Esophagus muscularis mucosa (tissue), 4 donors: ENCODE data around the gene CD59. TPM values are rescaled to one million over a fixed set of nuclear protein-coding genes. Genes with fewer than 3 reads are reported as not detected.

Experiments
- DNase-seq: peaks from one replicate; pipeline ENCODE4 v3.0.0-alpha.2; 2017; ENCODE audit errors: extremely low spot score
- H3K27ac ChIP-seq, 4 donors: fragments of 200-600 bp; sonication (generic); replicated peaks in 1 of 4; 1 replicate in 3 of 4; 2 replicates in 1 of 4; pipeline ENCODE4 v1.5.1; 2016 to 2019; ENCODE audit warnings: mild to moderate bottlenecking in 1 of 4
- H3K27me3 ChIP-seq, 4 donors: fragments of 200-600 bp; sonication (generic); one replicate each; pipeline versions ENCODE4 v1.5.1 to v1.6.0; 2016 to 2019
- H3K36me3 ChIP-seq, 4 donors: fragments of 200-600 bp; sonication (generic); one replicate each; pipeline ENCODE4 v1.5.1; 2016 to 2019
- H3K4me1 ChIP-seq, 4 donors: fragments of 200-600 bp; sonication (generic); one replicate each; pipeline ENCODE4 v1.5.1; 2016 to 2019
- H3K4me3 ChIP-seq, 4 donors: fragments of 200-600 bp; sonication (generic); 1 replicate in 2 of 4; 2 replicates in 2 of 4; pipeline ENCODE4 v1.5.1; 2016 to 2019; ENCODE audit warnings: mild to moderate bottlenecking in 4 of 4, moderate library complexity in 1 of 4
- H3K9me3 ChIP-seq, 4 donors: fragments of 200-600 bp; sonication (generic); 1 replicate in 3 of 4; 2 replicates in 1 of 4; pipeline ENCODE4 v1.5.1; 2016 to 2019
- EP300 ChIP-seq: sonication (generic); formaldehyde crosslinking; IDR thresholded peaks from one replicate; pipeline ENCODE4 v1.6.1; 2017; ENCODE audit warnings: antibody characterized with exemption
- POLR2A ChIP-seq: fragments of 450-650 bp; IDR thresholded peaks from one replicate; pipeline ENCODE4 v1.6.1; 2017; ENCODE audit warnings: antibody characterized with exemption, moderate library complexity, mild to moderate bottlenecking, low read depth
- POLR2AphosphoS5 ChIP-seq, 2 donors: sonication (generic); formaldehyde crosslinking; IDR thresholded peaks; one replicate each; pipeline ENCODE4 v1.6.1; 2017; ENCODE audit warnings: antibody characterized with exemption in 2 of 2
- WGBS: methylation state at CpG from one replicate; pipeline ENCODE4 v1.1.5; 2018; 5-methylcytosine and 5-hydroxymethylcytosine counted together
- intact Hi-C: fragments of 100-400 bp; cut with DNase I; formaldehyde crosslinking; loops from one replicate; pipeline ENCODE4 v1.15.1; 2023
- total RNA-seq, 4 donors: library from RNA; depleted of rRNA; stranded (reverse); fragments of >200 nt; gene quantifications; one replicate each; pipeline versions ENCODE4 v1.1.0 to v1.2.1, GENCODE V29; 2016
- TF ChIP-seq, protein P1 (sequence below), 3 experiments: fragments of 200-600 bp in 2 of 3; fragments of 450-650 bp in 1 of 3; sonication (generic) in 2 of 3; IDR thresholded peaks; one replicate each; pipeline ENCODE4 v1.5.1; 2017 to 2019; ENCODE audit warnings: antibody characterized with exemption in 3 of 3, mild to moderate bottlenecking in 2 of 3, moderate library complexity in 1 of 3

Gene CD59
- total RNA-seq, 4 donors from 2014 or later: 135 to 528 (median 378) TPM

DNA sequence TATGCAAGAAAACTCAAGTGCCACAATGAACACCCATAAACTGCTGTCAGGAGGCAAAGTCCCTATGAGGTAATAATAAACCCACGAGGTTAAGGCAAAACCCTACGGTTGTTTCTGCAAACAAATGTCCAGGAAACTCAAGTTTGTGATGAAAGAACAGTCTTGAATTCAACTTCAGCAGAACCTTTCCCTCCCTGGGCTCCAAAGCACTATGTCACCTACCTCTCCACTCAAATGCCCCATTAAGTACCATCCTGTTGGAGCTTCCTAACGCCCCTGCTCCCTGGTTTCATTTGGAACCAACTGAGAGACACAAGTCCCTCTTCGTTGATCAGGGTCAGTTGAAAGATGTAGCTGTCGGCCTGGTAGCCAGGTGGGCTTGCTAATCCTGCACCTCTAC is 33.0 kb downstream of the CD59 start:
- Histone ChIP-seq H3K27ac (peak overlapping the region; percentile 67 to 79 (median 79)), H3K9me3 (no peaks in the 10 kb centered on the region), H3K4me3 (no peak overlapping the region), H3K27me3 (no peaks in the 10 kb centered on the region), H3K36me3 (peaks cover 7 to 35% (median 21%) of the 10 kb centered on the region in 4 donors), H3K4me1 (peaks cover 71 to 78% (median 75%) of the 10 kb centered on the region in 4 donors)
- TF ChIP-seq POLR2AphosphoS5 (IDR thresholded peaks at IDR 0.05): no peak
- TF ChIP-seq POLR2A: no peak
- TF ChIP-seq, protein P1, sequence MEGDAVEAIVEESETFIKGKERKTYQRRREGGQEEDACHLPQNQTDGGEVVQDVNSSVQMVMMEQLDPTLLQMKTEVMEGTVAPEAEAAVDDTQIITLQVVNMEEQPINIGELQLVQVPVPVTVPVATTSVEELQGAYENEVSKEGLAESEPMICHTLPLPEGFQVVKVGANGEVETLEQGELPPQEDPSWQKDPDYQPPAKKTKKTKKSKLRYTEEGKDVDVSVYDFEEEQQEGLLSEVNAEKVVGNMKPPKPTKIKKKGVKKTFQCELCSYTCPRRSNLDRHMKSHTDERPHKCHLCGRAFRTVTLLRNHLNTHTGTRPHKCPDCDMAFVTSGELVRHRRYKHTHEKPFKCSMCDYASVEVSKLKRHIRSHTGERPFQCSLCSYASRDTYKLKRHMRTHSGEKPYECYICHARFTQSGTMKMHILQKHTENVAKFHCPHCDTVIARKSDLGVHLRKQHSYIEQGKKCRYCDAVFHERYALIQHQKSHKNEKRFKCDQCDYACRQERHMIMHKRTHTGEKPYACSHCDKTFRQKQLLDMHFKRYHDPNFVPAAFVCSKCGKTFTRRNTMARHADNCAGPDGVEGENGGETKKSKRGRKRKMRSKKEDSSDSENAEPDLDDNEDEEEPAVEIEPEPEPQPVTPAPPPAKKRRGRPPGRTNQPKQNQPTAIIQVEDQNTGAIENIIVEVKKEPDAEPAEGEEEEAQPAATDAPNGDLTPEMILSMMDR (IDR thresholded peaks at IDR 0.05): no peak
- no peak for TF ChIP-seq EP300
- WGBS: 88% methylated on average over 5 of the region's 5 CpGs
- no peak for DNase-seq
- intact Hi-C loops: no loop called here

DNA sequence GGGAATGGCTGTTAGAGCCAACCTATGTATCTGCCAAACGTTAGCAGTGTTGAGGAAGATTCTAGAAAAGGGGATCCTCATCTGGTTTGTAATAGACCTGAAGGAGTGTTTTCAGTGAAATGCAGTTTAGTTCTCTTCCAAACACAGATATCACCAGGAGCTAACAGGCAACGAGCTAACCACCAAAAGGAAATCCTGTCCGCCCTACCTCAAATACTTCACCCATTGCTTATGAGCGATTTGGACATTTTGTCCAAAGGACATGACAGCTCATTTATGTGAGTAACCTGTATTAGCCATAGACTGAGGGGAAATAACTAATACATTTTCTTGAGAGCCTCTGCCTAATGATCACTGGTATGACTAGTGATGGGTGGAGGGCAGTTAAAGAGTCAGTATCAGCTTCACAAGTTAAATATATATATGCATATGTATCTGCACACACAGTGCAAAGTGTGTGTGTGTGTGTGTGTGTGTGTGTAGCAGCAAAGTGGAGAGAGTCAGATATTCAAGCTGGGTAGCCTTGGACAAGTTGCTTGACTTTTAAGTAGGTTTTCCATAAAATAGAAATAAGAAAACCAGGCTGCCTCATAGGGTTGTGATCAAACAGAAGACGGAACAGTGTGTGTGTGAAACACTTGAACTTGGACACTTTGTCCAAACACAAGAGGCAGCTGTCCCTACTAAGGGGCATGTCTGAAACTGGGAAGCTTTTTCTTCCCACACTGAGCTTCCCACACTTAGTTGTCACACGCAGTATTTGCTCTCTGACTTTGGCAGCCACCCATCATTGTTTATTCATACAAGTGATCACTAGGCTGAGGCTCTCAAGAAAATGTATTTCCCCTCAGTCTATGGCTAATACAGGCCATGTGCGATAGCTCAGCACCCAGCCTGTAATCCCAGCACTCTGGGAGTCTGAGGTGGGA is 34.7 kb downstream of the CD59 start:
- no peaks in the 10 kb centered on the region for H3K9me3 ChIP-seq
- WGBS: 30% methylated on average over 7 of the region's 7 CpGs
- peak overlapping the region; percentile 61 to 67 (median 62) for H3K4me3 ChIP-seq
- peak overlapping the region; percentile 67 to 79 (median 79) for H3K27ac ChIP-seq
- intact Hi-C loops: no loop called here
- TF ChIP-seq, protein P1 (IDR thresholded peaks at IDR 0.05): no peak
- TF ChIP-seq POLR2A: no peak
- peak; percentile 24 for TF ChIP-seq EP300
- peak; percentile 53 to 61 for TF ChIP-seq POLR2AphosphoS5 (IDR thresholded peaks at IDR 0.05)
- H3K27me3 ChIP-seq: no peaks in the 10 kb centered on the region
- peaks cover 58 to 68% (median 63%) of the 10 kb centered on the region in 4 donors for H3K4me1 ChIP-seq
- peaks cover 6 to 20% (median 13%) of the 10 kb centered on the region in 4 donors for H3K36me3 ChIP-seq
- no peak for DNase-seq

DNA sequence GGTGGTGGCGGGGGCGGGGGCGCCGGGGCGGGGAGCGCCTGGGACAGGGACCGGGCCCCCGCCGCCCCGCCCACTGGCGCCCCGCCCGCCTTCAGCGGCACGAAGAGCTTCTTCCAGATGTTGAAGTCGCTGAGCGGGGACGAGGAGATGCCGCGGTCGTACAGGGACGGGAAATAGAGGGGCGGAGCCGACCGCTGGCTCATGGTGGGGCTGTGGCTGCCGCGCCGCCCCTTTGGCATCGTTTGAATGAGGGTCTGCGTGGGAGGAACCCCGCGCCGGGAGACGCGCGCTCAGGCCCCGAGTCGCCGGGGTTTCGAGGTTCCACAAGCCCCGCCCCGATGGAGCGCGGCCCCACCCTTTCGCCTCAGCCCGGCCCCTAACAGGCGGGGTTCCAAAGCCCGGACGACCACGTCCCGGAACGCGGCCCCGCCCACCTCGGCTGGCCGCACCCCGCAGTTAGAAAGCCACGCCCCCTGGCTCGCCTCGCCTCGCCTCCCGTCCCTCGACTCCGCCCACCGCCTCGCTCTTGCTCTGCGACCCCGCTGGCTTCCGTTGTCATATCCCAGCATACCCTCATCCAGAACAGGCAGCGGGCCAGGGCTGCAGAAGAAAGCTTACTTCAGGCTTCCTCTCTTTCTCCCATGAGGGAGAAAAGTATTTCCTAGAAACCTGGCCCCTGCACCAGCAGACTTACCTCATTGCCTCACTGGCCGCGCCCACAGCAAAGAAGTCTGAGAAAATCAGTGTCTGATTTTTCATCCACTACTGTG is 35.5 kb downstream of the CD59 start, which contains the start of gene C11orf91:
Gene C11orf91, minus strand, starts transcription at position 325 of the 770 bp plus-strand sequence. Its CDS starts 86 bp downstream, at position 239.
- H3K4me3 ChIP-seq: peak within 1 kb of the TSS; percentile 61 to 67 (median 62)
- H3K27me3 ChIP-seq: no peaks in the 10 kb centered on the region
- peaks cover 55 to 62% (median 57%) of the 10 kb centered on the region in 4 donors for H3K4me1 ChIP-seq
- WGBS: 1% methylated on average over 34 of the region's 72 CpGs
- H3K27ac ChIP-seq: peak within 1 kb of the TSS; percentile 67 to 79 (median 79)
- H3K36me3 ChIP-seq: peaks cover 6 to 15% (median 10%) of the 10 kb centered on the region in 4 donors
- DNase-seq: peak; percentile 98
- TF ChIP-seq, protein P1 (IDR thresholded peaks at IDR 0.05): no peak
- peak; percentile 87 to 90 for TF ChIP-seq POLR2AphosphoS5 (IDR thresholded peaks at IDR 0.05)
- H3K9me3 ChIP-seq: no peaks in the 10 kb centered on the region
- intact Hi-C loops: no loop called here

DNA sequence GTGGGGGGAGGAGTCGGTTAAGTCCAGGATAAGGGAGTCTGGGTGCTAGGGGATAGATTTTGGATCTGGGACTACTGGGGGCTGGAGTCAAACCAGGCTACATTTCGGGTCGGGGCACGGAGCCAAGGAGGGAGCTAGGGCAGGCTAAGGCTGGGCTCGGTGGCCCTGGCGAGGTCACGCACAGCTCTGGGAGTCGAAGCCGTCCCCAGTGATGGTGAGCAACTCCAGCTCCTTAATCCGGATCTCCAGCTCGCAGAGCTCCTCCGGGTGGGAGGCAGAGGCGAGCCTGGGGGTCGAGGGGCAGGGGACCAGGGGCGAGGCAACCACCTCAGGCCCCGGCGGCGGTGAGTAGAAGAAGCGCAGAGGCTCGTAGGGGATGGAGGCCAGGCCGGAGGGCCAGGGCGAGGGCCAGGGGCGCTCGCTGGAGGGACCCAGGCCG is 36.1 kb downstream of the CD59 start:
- TF ChIP-seq POLR2AphosphoS5 (IDR thresholded peaks at IDR 0.05) (no peak), POLR2A (no peak), EP300 (no peak)
- TF ChIP-seq, protein P1 (IDR thresholded peaks at IDR 0.05): no peak
- DNase-seq: no peak
- intact Hi-C loops: no loop called here
- 65% methylated on average over 6 of the region's 25 CpGs for WGBS
- H3K27me3 ChIP-seq: no peaks in the 10 kb centered on the region
- peaks cover 2 to 9% (median 5%) of the 10 kb centered on the region in 4 donors for H3K36me3 ChIP-seq
- H3K4me3 ChIP-seq: peak overlapping the region; percentile 61 to 67 (median 62)
- no peaks in the 10 kb centered on the region for H3K9me3 ChIP-seq
- H3K27ac ChIP-seq: peak overlapping the region; percentile 67 to 79 (median 79)
- peaks cover 55 to 62% (median 57%) of the 10 kb centered on the region in 4 donors for H3K4me1 ChIP-seq
